Neural cell (in vitro differentiated cells): ENCODE results near the gene ALK. TPM values are rescaled to one million over a fixed set of nuclear protein-coding genes. Genes with fewer than 3 reads are reported as not detected.

ENCODE experiments used
- H2AFZ ChIP-seq: fragments of 200-600, 300-800 bp; sonication (generic), shearing (Covaris generic); 2 replicates; pipeline ENCODE4 v1.6.0; 2014; ENCODE audit warnings: low read depth, mild to moderate bottlenecking, antibody characterized with exemption, low read length, moderate library complexity
- H3F3A ChIP-seq: fragments of 200-600 bp; shearing (Covaris generic); 2 replicates; pipeline ENCODE4 v1.6.1; 2016; ENCODE audit warnings: mild to moderate bottlenecking, moderate library complexity, mixed read lengths, antibody characterized with exemption, low read length; ENCODE audit not compliant: insufficient read depth, poor library complexity, severe bottlenecking
- H3K27ac ChIP-seq: fragments of 200-600, 300-800 bp; sonication (generic), shearing (Covaris generic); 2 replicates; pipeline ENCODE4 v1.5.1; 2014; ENCODE audit warnings: mild to moderate bottlenecking, low read length, moderate library complexity
- H3K27me3 ChIP-seq: fragments of 300-800, 200-600 bp; sonication (generic), shearing (Covaris generic); 2 replicates; pipeline ENCODE4 v1.6.0; 2014; ENCODE audit warnings: mild to moderate bottlenecking, low read depth, low read length, moderate library complexity; ENCODE audit not compliant: insufficient read depth
- H3K36me3 ChIP-seq: fragments of 300-800, 200-600 bp; sonication (generic), shearing (Covaris generic); 2 replicates; pipeline ENCODE4 v1.5.1; 2014; ENCODE audit warnings: mild to moderate bottlenecking, antibody characterized with exemption, low read length, moderate library complexity; ENCODE audit not compliant: insufficient read depth
- H3K4me2 ChIP-seq: fragments of 300-800, 200-600 bp; sonication (generic), shearing (Covaris generic); 2 replicates; pipeline ENCODE4 v1.6.0; 2014; ENCODE audit warnings: mild to moderate bottlenecking, low read length
- H3K4me3 ChIP-seq: fragments of 300-800, 200-600 bp; sonication (generic), shearing (Covaris generic); 2 replicates; pipeline ENCODE4 v1.5.1; 2014; ENCODE audit warnings: mild to moderate bottlenecking, low read length, moderate library complexity
- H3K79me2 ChIP-seq: fragments of 200-600 bp; shearing (Covaris generic); replicated peaks from 2 replicates; pipeline ENCODE4 v1.6.0; 2014; ENCODE audit warnings: mild to moderate bottlenecking, low read length, moderate library complexity; ENCODE audit not compliant: insufficient read depth
- H3K9ac ChIP-seq: fragments of 300-800, 200-600 bp; sonication (generic), shearing (Covaris generic); 2 replicates; pipeline ENCODE4 v1.6.1; 2016; ENCODE audit warnings: mild to moderate bottlenecking, low read length, mixed read lengths
- H3K9me2 ChIP-seq: fragments of 200-600 bp; shearing (Covaris generic); 2 replicates; pipeline ENCODE4 v1.6.1; 2016; ENCODE audit warnings: mild to moderate bottlenecking, low read length, mixed read lengths; ENCODE audit not compliant: insufficient read depth
- H3K9me3 ChIP-seq: fragments of 200-600, 300-800 bp; sonication (generic), shearing (Covaris generic); 2 replicates; pipeline ENCODE4 v1.6.1; 2016; ENCODE audit warnings: mild to moderate bottlenecking, mixed run types, low read length, moderate library complexity, mixed read lengths
- H4K20me1 ChIP-seq: fragments of 200-600 bp; shearing (Covaris generic); 2 replicates; pipeline ENCODE4 v1.6.1; 2016; ENCODE audit warnings: mild to moderate bottlenecking, mixed run types; ENCODE audit not compliant: insufficient read depth
- EP300 ChIP-seq: fragments of 450-650 bp; conservative IDR thresholded peaks from 2 replicates; pipeline ENCODE4 v1.6.1; 2014; ENCODE audit warnings: antibody characterized with exemption, mild to moderate bottlenecking, moderate library complexity; ENCODE audit not compliant: poor library complexity, severe bottlenecking
- EZH2 ChIP-seq: fragments of 200-600, 300-800 bp; shearing (Covaris generic), sonication (generic); IDR thresholded peaks from 2 replicates; pipeline ENCODE4 v1.6.1; 2014; ENCODE audit warnings: antibody characterized with exemption, low read length, borderline replicate concordance, mild to moderate bottlenecking; ENCODE audit not compliant: insufficient read depth, poor library complexity, severe bottlenecking
- MXI1 ChIP-seq: fragments of 450-650 bp; conservative IDR thresholded peaks from 2 replicates; pipeline ENCODE4 v1.6.1; 2014; ENCODE audit warnings: antibody characterized with exemption, mild to moderate bottlenecking; ENCODE audit not compliant: poor library complexity, severe bottlenecking
- POLR2AphosphoS5 ChIP-seq: IDR thresholded peaks from 2 replicates; pipeline ENCODE4 v1.6.1; 2012
- RAD21 ChIP-seq: fragments of 450-650 bp; conservative IDR thresholded peaks from 2 replicates; pipeline ENCODE4 v1.6.1; 2014; ENCODE audit warnings: antibody characterized with exemption, mild to moderate bottlenecking, moderate library complexity
- SMC3 ChIP-seq: fragments of 450-650 bp; conservative IDR thresholded peaks from 2 replicates; pipeline ENCODE4 v1.6.1; 2014; ENCODE audit warnings: antibody characterized with exemption, mild to moderate bottlenecking, moderate library complexity; ENCODE audit not compliant: poor library complexity
- TAF1 ChIP-seq: IDR thresholded peaks from 2 replicates; pipeline ENCODE4 v1.6.1; 2012; ENCODE audit warnings: low read depth
- polyA plus RNA-seq: library from polyadenylated mRNA; depleted of rRNA; stranded (reverse); fragments of >200 nt; gene quantifications from 2 replicates; pipeline ENCODE4 v1.2.3, GENCODE V29; 2014
- TF ChIP-seq, protein P1 (sequence below): IDR thresholded peaks from 2 replicates; pipeline ENCODE4 v1.6.1; 2012; ENCODE audit warnings: borderline replicate concordance
- TF ChIP-seq, protein P2 (sequence below): fragments of 450-650 bp; IDR thresholded peaks from 2 replicates; pipeline ENCODE4 v1.5.1; 2014; ENCODE audit warnings: antibody characterized with exemption, mild to moderate bottlenecking, moderate library complexity; ENCODE audit not compliant: poor library complexity, severe bottlenecking

The ALK gene
- polyA plus RNA-seq, 1 donor from 2014 or later, result 7.1 TPM

DNA sequence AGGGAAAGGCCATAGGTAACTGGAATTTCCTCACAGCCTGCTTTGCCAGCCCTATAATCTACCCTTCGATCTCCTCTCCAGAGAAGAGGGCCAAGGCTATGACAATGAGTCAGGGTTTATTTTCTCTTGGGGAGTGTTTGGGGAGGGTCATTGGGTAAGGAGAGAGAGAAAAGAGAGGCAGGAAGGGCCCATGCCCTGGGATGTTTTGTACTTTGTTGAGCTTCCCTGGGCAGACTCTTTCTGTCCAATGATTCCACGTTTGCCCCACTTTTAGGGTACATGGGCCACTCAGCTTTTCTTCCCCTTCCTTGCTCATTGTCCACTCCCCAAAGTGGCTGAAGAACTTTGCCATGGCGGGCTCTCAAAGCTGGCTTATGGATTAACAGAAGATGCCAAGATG, 224.2 kb downstream of the ALK start:
- Histone ChIP-seq H3K79me2 (no peaks in the 10 kb centered on the region), H4K20me1 (no peaks in the 10 kb centered on the region), H3K27me3 (no peaks in the 10 kb centered on the region), H3K27ac (no peak overlapping the region), H3K4me2 (no peak overlapping the region), H3F3A (no peaks in the 10 kb centered on the region), H3K9me2 (no peaks in the 10 kb centered on the region), H3K4me3 (no peak overlapping the region), H3K36me3 (no peaks in the 10 kb centered on the region), H3K9me3 (peaks cover 5% of the 10 kb centered on the region), H3K9ac (no peak overlapping the region), H2AFZ (no peak overlapping the region)
- no peak for TF ChIP-seq MXI1

DNA sequence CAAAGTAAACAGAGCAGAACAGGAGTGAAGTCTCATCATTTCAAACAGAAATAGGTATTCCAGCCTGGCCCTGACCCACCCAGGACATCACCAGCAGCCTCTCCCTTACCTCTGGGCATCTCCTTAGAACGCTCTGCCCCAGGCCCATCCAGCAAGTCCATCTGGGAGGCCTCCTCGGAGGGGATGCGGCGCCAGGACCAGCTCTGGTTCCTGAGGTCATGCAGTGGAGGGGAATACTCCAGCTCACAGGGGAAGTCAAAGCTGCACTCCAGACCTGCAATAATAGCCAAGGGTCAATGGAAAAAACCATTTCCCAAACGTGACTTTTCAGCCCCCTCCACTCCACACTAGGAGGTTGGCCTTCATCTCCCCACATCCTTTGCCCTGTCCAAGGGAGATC, 226.6 kb downstream of the ALK start:
- no peaks in the 10 kb centered on the region for H3F3A ChIP-seq
- no peak for TF ChIP-seq SMC3
- TF ChIP-seq TAF1, result no peak
- no peak for TF ChIP-seq POLR2AphosphoS5
- TF ChIP-seq RAD21, result no peak
- TF ChIP-seq, protein P1, sequence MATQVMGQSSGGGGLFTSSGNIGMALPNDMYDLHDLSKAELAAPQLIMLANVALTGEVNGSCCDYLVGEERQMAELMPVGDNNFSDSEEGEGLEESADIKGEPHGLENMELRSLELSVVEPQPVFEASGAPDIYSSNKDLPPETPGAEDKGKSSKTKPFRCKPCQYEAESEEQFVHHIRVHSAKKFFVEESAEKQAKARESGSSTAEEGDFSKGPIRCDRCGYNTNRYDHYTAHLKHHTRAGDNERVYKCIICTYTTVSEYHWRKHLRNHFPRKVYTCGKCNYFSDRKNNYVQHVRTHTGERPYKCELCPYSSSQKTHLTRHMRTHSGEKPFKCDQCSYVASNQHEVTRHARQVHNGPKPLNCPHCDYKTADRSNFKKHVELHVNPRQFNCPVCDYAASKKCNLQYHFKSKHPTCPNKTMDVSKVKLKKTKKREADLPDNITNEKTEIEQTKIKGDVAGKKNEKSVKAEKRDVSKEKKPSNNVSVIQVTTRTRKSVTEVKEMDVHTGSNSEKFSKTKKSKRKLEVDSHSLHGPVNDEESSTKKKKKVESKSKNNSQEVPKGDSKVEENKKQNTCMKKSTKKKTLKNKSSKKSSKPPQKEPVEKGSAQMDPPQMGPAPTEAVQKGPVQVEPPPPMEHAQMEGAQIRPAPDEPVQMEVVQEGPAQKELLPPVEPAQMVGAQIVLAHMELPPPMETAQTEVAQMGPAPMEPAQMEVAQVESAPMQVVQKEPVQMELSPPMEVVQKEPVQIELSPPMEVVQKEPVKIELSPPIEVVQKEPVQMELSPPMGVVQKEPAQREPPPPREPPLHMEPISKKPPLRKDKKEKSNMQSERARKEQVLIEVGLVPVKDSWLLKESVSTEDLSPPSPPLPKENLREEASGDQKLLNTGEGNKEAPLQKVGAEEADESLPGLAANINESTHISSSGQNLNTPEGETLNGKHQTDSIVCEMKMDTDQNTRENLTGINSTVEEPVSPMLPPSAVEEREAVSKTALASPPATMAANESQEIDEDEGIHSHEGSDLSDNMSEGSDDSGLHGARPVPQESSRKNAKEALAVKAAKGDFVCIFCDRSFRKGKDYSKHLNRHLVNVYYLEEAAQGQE, result no peak
- TF ChIP-seq MXI1, result no peak
- TF ChIP-seq EP300, result no peak
- TF ChIP-seq, protein P2, sequence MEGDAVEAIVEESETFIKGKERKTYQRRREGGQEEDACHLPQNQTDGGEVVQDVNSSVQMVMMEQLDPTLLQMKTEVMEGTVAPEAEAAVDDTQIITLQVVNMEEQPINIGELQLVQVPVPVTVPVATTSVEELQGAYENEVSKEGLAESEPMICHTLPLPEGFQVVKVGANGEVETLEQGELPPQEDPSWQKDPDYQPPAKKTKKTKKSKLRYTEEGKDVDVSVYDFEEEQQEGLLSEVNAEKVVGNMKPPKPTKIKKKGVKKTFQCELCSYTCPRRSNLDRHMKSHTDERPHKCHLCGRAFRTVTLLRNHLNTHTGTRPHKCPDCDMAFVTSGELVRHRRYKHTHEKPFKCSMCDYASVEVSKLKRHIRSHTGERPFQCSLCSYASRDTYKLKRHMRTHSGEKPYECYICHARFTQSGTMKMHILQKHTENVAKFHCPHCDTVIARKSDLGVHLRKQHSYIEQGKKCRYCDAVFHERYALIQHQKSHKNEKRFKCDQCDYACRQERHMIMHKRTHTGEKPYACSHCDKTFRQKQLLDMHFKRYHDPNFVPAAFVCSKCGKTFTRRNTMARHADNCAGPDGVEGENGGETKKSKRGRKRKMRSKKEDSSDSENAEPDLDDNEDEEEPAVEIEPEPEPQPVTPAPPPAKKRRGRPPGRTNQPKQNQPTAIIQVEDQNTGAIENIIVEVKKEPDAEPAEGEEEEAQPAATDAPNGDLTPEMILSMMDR, result no peak
- no peak for TF ChIP-seq EZH2
- H3K4me2 ChIP-seq, result no peak overlapping the region
- no peaks in the 10 kb centered on the region for H3K79me2 ChIP-seq
- no peak overlapping the region for H2AFZ ChIP-seq
- no peaks in the 10 kb centered on the region for H4K20me1 ChIP-seq
- no peaks in the 10 kb centered on the region for H3K27me3 ChIP-seq
- peaks cover 5% of the 10 kb centered on the region for H3K9me3 ChIP-seq
- H3K4me3 ChIP-seq, result no peak overlapping the region
- no peak overlapping the region for H3K9ac ChIP-seq
- no peaks in the 10 kb centered on the region for H3K9me2 ChIP-seq
- H3K27ac ChIP-seq, result no peak overlapping the region
- no peaks in the 10 kb centered on the region for H3K36me3 ChIP-seq

DNA sequence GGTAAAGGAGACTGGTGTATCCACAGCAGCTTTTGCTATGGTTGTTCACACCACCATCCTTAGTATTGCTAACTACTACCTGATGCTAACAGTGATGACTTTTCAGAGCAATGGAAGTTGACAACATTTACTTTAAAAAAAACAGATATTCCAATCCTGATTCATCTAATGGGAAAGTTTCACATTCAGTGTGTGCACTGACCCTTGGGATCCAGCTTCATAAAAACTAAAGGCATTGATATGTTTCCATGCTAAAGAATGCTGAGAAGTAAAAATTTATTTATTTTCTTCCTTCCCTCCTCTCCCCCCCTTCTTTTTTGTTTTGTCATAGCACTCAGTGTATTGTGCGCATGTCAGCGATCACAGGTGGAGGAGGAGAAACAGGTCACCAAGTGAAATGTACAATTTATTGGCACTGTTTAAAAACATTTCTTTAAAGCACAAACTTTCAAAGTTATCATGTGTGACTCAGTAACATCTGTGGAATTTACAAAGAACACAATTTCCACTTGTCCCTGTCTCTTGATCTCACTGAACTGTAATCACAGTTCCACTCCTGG, 229.9 kb downstream of the ALK start:
- Histone ChIP-seq H3K79me2 (no peaks in the 10 kb centered on the region), H3K27me3 (no peaks in the 10 kb centered on the region), H3K4me2 (no peak overlapping the region), H3K9ac (no peak overlapping the region), H3F3A (no peaks in the 10 kb centered on the region), H3K9me3 (peaks cover 5% of the 10 kb centered on the region), H4K20me1 (no peaks in the 10 kb centered on the region), H3K36me3 (no peaks in the 10 kb centered on the region), H3K27ac (no peak overlapping the region), H3K4me3 (no peak overlapping the region), H3K9me2 (no peaks in the 10 kb centered on the region), H2AFZ (no peak overlapping the region)
- no peak for TF ChIP-seq TAF1
- TF ChIP-seq EZH2, result no peak
- TF ChIP-seq, protein P2, result no peak
- no peak for TF ChIP-seq POLR2AphosphoS5
- TF ChIP-seq RAD21, result no peak
